GM21447 (cell line): ENCODE results near the gene ZNF860.
"Not testable (repeated sequence)": the region's sequence is repeated elsewhere in the genome, so short reads cannot be mapped to it uniquely, and the experiment has no call there.

Experiments
- ATAC-seq: cut with Tn5 transposase; IDR thresholded peaks from one replicate; pipeline ENCODE4 v1.9.1; 2021; ENCODE audit not compliant: unreplicated experiment

ZNF860 gene

GRCh38 chr3:31995026-31995425, 13.5 kb downstream of the ZNF860 start:
- not testable (repeated sequence) for ATAC-seq

GRCh38 chr3:31996195-31996594, 14.6 kb downstream of the ZNF860 start:
- no peak for ATAC-seq

GRCh38 chr3:31997500-31997899, 15.9 kb downstream of the ZNF860 start:
- ATAC-seq: no peak

GRCh38 chr3:31999907-32000439, 18.4 kb downstream of the ZNF860 start:
- ATAC-seq: no peak

- no peak for ATAC-seq
Measured at GRCh38 chr3:32000877-32001276, 19.3 kb downstream of the ZNF860 start.

GRCh38 chr3:32002561-32003368, 21.2 kb downstream of the ZNF860 start:
- no peak for ATAC-seq

GRCh38 chr3:32003380-32003779, 21.8 kb downstream of the ZNF860 start:
- ATAC-seq: no peak

- ATAC-seq: no peak
Measured at GRCh38 chr3:32004113-32004765, 22.7 kb downstream of the ZNF860 start.

GRCh38 chr3:32009101-32009500, 27.6 kb downstream of the ZNF860 start:
- no peak for ATAC-seq

GRCh38 chr3:32009957-32010356, 28.4 kb downstream of the ZNF860 start:
- ATAC-seq: no peak

- not testable (repeated sequence) for ATAC-seq
Measured at GRCh38 chr3:32010699-32011098, 29.1 kb downstream of the ZNF860 start.

GRCh38 chr3:32015638-32016037, 34.1 kb downstream of the ZNF860 start:
- ATAC-seq: not testable (repeated sequence)

- no peak for ATAC-seq
Measured at GRCh38 chr3:32017286-32017685, 35.7 kb downstream of the ZNF860 start.

- ATAC-seq: no peak
Measured at GRCh38 chr3:32018757-32019564, 37.4 kb downstream of the ZNF860 start.

- ATAC-seq: no peak
Measured at GRCh38 chr3:32021155-32021554, 39.6 kb downstream of the ZNF860 start.

GRCh38 chr3:32021748-32022147, 40.2 kb downstream of the ZNF860 start:
- ATAC-seq: no peak

GRCh38 chr3:32022947-32023346, 41.4 kb downstream of the ZNF860 start:
- ATAC-seq: no peak

GRCh38 chr3:32026593-32026992, 45.0 kb downstream of the ZNF860 start:
- ATAC-seq: no peak

GRCh38 chr3:32037932-32038267, 56.4 kb downstream of the ZNF860 start:
- no peak for ATAC-seq

- ATAC-seq: no peak
Measured at GRCh38 chr3:32041316-32041715, 59.8 kb downstream of the ZNF860 start.
